Measurements from ENCODE around the gene RPL27A.

DNA sequence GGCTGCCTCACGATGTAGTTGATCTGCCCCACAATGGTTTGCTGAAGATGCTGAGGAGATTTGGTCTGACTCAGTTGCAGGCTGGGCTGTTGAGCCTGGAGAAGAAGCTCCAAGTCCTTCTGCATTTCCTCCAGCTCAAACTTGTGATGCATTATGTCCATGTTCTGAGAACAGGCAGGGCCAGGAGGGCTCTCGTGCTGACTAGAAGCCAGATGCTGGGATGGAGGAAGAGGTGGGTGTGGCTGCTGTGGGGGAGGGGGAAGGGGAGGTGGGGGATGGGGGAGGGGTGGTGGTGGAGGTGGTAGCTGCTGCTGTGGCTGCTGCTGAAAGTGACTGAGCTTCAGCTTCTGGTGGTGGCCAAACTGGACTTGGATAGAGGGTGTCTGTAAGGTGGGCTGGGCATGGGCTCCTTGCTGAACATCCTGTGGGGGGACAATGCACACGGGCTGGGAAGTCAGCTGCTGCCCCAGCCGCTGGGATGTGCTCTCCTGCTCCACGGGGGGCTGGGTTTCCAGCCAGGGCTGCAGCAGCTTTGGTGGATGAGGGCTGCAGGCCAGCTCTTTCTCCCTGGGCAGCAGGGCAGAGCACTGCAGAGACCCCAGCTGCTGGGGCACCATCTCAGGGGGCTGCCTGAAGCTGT lies 42.2 kb upstream of the RPL27A start:
- TF ChIP-seq, protein P1, sequence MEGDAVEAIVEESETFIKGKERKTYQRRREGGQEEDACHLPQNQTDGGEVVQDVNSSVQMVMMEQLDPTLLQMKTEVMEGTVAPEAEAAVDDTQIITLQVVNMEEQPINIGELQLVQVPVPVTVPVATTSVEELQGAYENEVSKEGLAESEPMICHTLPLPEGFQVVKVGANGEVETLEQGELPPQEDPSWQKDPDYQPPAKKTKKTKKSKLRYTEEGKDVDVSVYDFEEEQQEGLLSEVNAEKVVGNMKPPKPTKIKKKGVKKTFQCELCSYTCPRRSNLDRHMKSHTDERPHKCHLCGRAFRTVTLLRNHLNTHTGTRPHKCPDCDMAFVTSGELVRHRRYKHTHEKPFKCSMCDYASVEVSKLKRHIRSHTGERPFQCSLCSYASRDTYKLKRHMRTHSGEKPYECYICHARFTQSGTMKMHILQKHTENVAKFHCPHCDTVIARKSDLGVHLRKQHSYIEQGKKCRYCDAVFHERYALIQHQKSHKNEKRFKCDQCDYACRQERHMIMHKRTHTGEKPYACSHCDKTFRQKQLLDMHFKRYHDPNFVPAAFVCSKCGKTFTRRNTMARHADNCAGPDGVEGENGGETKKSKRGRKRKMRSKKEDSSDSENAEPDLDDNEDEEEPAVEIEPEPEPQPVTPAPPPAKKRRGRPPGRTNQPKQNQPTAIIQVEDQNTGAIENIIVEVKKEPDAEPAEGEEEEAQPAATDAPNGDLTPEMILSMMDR (IDR thresholded peaks at IDR 0.05), result no peak
- no peak for TF ChIP-seq POLR2A (IDR thresholded peaks at IDR 0.05)
